GM18861 (cell line): ENCODE data around the gene ADD2.
"Not testable (repeated sequence)": the region's sequence is repeated elsewhere in the genome, so short reads cannot be mapped to it uniquely, and the experiment has no call there.

Experiments used
- ATAC-seq: cut with Tn5 transposase; IDR thresholded peaks from one replicate; pipeline ENCODE4 v1.9.1; 2021; ENCODE audit not compliant: unreplicated experiment

ADD2 gene

DNA sequence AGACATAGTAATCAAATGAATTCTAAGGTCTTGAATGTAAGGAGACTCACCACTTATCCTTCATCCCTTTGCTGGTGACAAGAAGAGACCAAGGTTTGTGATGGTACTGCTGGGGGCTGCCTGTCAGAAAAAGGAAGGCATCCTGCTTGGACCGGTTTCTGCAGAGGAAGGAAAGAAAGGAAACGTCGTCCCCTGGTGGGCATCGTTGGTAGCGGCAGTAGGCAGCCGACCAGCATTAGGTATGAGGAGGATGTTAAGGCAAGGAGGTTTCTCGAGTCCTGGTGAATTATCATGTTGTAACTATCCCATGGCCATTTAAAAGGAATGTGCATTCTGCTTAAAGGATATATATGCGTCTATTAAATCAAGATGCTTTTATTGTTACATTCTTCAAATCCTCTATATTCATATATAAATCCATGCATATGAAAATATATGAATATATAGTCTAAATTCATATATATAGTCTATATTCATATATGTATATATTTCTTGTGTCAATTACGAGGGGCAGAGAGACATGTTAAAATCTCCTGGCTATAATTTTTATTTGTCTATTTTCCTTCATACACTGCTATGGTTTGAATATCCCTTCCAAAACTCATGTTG is 120.0 kb downstream of the ADD2 start:
- ATAC-seq: no peak

DNA sequence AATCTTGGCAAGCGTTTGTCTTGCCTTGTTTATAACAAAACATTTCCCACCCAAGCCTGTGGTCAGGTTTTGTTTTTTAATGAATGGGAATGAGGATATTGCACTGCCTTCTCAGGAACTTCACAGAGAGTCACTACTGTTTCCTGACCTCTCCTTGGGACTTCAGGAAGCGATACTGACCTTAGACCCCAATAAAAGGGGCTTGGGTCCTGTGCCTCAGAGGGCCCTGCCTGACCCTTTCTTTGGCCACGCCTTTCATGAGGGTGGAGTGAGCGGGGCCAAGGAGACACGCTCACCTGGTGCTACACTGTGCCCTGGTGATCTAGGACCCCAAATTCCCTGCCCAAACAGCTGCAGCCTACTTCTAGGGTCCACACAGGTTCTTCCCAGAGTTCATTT is 121.6 kb downstream of the ADD2 start:
- no peak for ATAC-seq

DNA sequence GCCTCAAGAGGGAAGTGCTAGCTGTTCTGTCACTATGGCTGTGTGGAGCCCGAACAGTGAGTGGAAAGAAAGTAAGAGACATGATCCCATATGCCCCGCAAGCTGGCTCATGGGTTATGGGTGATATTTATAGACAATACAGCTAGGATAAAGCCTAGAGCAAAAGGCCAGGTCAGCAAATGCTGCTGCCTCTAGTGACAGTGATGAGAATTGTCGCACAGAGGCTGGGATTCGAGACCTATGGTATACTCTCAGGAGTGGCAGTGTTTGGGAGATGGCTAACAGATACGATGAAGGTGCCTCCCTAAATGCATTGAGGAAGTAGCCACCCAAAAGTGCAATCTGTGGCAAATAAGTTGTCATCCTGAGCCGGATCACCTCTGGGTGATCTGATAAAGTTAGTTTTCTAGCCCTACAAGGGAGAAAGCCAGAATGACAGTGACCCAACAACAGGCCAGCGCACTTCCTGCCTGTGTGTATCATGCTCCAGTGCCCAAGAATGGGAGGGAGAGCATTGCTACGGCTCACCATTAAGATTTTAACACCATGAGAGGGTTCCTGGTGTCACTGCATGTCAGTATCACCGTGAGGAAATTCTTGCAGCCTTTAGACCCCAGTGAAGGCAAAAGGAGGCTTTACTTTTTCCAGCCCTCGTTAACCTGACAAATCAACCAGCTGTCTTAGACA is 122.1 kb downstream of the ADD2 start:
- no peak for ATAC-seq

DNA sequence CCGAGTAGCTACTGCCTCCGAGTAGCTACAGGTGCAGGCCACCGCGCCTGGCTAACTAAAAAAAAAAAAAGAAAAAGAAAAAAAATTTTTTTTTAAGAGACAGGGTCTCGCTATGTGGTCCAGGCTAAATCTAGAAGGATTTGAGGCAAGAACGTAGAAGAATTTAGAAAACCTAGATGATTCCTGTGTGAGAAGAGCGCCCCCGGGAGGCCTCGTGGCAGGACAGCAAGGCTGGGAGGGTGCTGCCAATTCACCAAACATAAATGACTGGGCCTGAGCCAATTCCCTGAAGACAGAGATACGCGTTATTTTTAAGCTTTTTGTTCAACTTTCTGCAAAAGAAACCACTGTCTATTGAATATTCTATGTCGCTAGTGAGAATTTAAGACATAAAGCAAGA is 124.3 kb downstream of the ADD2 start:
- no peak for ATAC-seq

DNA sequence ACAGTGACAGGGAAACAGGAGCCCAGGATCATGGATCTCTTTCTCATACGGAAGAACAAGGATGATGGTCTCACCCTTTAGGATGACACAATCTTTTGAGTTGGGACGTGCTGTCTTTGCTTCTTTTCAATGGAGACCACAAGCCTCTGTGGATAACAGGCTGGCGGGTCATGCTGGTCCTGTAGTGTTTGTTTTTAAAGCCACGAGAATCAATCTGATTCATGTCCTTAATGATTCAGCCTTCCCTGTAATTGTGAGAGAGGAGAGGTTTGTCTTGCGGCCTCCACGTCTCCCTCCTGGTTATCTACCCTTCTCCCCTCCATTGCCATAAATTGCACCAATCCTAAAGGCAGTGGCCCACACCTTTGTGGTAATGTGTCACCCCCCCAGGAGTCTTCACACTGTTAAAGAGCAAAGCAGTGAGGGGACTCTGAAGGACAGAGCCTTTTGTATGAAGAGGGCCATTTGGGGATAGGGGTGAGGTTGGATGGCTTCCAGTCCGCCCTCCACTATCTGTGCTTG is 126.7 kb downstream of the ADD2 start:
- no peak for ATAC-seq

DNA sequence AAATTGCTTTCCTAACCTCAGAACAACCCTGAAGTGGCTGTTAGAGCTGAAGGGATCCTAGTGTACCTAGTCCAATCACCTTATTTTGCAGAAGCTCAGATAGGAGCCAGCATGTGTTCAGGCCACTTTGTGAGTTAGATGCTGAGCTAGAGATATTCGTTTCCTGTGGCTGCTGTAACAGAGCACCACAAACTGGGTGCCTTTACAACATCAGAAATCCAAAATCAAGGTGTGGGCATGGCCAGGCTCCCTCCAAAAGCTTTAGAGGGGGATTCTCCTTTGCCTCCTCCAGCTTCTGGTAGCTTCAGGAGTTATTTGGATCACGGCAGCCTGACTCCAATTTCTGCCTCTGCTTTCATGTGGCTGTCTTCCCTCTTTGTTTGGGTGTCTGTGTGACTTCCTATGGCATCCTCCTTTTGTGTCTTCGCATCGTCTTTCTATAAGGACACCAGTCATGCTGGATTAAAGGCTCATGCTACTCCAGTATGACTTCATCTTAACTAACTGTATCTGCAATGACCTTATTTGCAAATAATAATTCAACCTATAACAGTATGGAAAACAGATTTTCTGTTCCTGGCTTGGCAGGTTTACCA is 128.1 kb downstream of the ADD2 start:
- no peak for ATAC-seq

DNA sequence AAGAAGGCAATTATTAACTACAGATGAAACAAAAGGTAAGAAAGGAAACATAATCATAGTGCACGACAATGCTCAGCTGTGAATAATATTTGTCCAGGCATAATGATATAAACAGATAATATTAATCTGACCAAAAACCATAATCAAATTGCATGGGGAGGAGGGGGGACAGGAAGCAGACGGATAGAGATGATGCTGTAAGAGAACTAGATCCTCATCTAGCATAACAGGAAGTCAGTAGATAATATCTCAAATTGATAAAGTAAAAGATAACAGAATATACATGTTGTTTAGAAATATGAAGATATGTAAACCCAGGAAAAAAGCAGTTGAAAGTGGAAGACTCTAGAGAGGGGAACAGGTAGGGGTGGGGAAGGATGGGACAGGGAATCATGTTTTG is 129.4 kb downstream of the ADD2 start:
- ATAC-seq: no peak

DNA sequence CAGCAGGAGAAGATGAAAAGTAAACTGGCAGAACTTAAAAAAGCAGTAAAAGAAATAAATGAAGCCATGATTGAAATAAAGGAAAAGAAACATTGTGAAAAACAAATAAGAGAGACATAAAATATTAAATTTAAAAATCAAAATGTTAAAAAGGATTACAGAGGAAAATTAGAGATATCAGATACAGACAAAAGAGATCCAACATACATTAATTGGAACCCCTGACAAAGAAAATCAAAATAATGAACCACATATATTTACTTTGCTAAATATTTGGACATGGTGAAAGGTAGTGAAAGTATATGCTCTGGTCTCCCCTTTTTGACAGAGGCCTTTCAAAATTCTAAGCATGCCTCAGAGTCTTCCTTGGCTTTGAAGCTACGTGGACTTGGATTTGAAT is 134.5 kb downstream of the ADD2 start:
- no peak for ATAC-seq

DNA sequence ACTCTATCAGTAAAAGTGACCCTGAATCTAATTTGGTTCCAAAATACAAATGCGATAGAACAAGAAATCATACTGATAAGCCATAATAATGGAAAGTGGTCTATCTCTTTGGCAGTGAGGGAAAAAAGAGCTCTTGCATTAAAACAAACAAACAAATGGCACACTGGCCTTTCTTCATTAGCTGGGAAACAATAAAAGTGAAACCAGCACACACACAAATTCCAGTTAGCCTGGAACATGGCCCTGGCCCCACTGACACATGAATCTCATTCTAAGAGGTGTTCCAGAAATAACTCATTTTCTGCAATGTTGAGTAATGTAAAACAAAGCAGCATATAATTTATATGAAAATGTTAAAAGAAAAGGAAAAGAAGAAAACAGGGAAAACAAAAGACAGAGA is 135.0 kb downstream of the ADD2 start:
- ATAC-seq: no peak

DNA sequence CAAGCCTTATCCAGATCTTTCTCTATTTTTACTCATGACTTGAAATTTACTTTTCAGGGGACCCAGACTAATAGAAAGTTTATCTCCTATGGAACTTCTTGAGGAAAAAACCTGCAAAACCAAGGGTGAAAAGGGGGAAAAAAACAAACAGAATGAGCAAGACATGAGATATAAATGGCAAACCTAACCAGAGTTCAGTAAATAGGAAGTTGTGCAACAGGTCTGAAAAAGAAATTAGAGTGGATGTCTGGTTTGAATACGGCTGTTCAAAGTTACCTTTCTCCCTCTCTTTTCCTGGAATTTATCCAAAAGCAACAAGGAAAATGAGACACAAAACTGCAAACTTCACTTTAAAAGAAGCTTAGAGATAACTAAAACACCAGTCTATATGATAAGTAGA is 135.6 kb downstream of the ADD2 start:
- ATAC-seq: no peak

DNA sequence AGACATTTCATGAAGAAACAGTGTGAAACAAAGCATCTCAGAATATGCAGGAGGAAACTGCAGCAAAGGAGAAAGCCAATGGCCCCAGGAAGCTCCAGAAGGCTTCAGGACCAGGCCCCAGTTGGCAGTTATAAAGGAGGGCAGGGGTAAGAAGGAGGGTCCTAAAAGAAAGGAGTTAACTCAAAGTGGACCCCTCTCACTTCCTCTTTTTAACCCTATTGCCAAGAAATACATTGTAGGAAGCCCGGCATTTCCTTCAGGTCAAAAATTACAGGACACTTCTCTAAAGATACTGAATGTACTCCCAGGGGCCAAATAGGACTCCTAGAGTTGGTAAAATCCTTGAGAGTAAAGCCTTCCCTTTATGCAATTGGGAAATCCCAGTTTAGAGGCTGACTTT is 137.2 kb downstream of the ADD2 start:
- ATAC-seq: no peak

DNA sequence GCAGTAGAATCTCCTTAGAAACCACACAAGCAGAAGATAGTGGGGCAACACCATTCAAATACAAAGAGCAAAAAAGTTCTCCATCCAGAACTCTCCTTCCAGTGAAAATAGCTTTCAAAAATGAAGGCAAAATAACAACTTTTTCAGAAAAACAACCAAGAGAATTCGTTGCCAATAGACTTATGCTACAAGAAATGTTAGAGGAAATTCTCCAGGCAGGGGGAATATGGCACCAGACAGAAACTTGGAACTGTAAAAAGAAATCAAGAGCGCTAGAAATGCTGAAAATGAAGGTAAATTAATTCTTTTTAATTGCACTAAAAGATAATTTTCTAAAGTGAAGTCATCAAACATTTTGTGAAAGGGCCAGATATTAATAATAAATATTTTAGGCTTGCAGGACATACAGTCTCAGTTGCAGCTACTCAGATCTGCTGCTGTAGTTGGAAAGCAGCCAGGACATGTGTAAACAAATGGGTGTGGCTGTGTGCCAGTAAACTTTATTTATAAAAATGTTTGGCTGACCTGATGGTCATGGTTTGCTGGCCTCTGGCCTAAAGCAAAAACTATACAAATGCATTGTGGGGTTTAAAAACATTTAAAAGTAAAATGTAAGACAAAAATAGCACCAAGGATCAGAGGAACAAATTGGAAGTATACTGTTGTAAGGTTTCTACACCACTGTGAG is 140.6 kb downstream of the ADD2 start:
- no peak for ATAC-seq

DNA sequence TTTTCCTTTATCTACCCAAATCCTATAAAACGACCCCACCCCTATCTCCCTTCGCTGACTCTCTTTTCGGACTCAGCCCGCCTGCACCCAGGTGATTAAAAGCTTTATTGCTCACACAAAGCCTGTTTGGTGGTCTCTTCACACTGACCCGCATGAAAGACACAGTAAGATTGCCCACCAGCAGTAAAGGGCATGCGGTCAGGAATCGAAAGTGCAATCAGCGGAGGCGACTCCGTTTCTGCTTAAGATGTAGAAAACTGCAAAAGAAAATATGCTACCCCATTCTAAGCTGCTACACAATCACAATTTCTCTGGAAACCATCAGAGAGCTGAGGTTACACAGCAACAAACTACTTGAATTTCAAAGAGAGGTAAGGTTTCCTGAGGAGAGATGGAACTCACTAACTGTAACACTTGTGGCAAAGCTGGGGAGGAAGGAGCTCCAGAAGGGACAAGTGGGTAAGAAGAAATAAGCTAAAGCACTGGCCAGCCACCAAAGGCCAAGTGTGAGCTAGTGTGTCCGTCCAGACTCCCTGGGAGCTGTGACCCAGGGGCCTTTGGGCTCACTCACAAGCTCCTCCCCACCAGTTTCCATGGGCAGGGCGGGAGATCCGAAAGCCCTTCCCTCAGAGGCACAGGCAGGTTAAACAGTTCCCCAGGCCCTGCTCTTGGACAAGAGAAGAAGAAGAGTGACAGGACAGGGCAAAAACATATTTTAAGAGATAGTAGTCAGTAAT is 141.6 kb downstream of the ADD2 start:
- ATAC-seq: no peak

DNA sequence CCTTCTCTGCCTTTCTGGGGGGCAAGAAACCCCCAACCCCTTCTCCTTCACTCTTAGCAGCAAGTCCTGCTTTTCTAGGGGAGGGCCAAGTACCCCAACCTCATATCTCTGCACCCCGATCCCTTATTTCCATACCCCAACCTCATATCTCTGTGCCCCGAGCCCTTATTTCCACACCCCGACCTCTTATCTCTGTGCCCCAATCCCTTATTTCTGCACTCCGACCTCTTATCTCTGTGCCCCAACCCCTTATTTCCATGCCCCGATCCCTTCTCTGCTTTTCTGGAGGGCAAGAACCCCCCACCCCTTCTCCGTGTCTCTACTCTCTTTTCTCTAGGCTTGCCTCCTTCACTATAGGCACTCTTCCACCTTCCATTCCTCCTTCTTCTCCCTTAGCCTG is 146.5 kb downstream of the ADD2 start:
- not testable (repeated sequence) for ATAC-seq

DNA sequence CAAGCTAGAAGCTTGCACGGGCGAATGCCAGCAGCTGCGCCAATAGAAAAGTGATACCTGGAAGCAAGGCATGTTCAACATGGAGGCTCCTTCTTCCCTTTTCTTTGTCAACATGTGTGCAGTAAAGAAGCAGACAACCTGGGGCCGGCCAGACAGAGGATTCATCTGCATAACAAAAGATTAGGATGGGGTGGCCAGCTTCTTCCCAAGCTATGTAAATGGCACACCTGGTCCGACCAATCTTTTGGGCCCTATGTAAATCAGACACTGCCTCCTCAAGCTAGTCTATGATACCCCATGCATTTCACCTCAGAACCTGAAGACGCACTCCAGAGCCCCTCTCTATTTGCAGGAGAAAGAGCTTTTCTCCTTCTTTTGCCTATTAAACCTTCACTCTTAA is 148.0 kb downstream of the ADD2 start:
- ATAC-seq: no peak

DNA sequence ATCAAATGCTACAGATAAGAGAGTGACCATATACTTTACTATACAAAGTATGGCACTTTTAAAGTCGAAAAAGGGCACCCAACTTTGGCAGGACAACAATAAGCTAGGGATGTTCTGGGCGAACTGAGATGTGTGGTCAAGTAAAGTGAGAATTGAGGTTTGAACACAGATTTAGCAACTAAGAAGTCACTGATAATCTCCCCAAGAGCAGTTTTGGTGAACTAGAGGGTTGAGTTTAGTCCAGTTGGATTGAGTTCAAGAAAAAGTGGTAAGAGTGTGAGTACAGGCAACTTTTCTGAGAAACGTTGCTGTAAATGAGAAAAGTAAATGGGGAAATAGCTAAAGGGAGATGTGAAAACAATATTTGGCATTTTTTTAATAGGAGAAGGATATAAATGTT is 148.8 kb downstream of the ADD2 start:
- ATAC-seq: no peak

DNA sequence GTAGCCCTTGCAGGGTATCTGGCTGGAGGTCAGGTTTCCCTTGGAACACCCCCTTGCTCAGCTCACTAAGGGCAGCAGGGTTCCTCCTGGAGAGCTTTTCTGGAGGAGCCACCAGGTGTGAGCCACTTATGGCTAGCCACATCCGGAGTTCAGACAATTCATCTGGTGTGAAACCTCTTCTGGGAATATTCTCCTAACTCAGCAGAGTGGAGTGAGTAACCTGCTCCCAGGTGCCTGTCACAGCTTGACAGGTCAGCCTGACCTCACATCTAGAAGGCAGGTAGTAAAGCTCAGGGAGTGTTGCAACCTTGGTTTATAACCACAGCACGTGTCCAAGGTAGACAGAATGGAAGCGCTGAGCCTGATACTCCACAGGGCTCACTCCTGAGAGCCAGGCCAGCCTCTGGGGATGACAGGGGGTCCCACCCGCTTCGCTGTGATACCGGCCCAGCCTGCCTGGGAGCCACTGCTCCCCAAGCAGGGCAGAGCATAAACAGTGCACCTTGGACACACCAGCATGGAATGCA is 151.8 kb downstream of the ADD2 start:
- no peak for ATAC-seq

DNA sequence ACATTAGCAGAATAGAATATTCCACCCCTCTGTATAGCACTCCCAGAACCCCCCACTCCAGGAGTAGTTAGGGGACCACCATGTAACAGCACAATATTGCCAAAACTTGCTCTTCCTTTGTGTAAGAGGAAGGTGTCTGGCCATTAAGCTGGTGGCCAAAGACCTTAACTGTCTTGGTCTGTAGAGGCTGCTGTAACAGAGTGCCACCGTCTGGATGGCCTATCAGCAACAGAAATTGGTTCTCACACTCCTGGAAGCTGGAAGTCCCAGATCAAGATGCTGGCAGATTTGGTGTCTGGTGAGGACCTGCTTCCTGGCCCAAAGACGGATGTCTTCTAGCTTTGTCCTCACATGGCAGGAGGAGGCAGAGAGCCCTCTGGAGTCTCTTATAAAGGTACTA is 152.8 kb downstream of the ADD2 start:
- no peak for ATAC-seq

DNA sequence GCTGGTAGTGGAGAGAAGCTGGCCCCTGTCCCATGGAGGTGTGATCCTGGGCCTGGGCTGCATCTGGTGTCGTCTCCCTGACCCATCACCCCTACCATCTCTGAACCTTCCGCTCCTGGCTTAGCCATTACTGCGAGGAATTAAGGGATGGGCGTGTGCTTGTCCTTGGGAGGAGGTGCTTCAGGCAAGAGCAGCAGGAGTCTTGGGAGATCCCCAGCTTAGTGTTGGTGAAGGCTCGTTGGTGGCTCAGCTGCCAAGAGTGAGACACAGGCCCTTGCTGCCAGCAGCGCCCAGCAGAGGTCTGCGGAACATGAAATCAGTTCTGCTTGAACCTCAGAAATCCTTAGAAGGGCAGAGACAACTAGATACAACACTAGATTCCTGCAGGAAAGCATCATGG is 154.5 kb downstream of the ADD2 start:
- ATAC-seq: no peak

DNA sequence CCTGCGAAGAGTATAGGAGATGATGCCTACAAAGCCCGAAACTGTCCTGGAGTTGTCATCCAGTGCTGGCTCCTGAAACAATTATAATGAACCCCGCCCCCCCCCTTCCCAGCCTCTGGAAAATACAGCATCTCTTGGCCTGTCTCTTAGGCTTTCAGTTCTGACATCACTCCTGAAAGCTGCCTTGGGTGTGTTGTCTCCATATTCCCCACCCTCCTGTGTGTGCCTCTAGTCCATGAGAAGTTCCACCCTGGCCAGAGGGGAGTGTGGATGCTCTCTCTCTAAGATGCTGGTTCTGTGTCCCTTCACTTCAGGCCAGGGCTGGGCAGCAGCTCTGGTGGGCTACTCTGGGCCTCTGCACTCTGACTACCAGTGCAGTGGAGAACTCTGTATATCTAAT is 155.4 kb downstream of the ADD2 start:
- no peak for ATAC-seq

DNA sequence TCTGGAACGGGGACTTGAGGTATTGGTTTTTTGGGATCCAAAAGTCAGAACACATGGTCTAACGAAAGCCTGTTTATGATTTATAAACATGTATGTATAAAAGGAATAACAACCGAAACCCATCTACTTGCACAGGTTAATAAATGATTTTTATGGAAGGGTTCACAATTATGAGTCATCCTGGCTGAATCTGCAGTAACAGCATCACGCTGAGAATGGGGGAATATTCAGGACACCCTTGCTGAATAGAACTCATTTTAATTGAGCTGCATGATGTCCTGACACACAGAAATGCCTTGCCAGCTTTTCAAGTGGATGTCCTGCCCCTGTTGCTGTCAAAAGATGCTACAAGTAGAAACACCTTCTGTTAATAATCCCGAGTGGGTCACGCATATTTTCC is 159.6 kb downstream of the ADD2 start:
- no peak for ATAC-seq
